ENCODE results near the gene SLC30A1.
"Not testable (repeated sequence)": the region's sequence is repeated elsewhere in the genome, so short reads cannot be mapped to it uniquely, and the experiment has no call there.

Gene SLC30A1

DNA sequence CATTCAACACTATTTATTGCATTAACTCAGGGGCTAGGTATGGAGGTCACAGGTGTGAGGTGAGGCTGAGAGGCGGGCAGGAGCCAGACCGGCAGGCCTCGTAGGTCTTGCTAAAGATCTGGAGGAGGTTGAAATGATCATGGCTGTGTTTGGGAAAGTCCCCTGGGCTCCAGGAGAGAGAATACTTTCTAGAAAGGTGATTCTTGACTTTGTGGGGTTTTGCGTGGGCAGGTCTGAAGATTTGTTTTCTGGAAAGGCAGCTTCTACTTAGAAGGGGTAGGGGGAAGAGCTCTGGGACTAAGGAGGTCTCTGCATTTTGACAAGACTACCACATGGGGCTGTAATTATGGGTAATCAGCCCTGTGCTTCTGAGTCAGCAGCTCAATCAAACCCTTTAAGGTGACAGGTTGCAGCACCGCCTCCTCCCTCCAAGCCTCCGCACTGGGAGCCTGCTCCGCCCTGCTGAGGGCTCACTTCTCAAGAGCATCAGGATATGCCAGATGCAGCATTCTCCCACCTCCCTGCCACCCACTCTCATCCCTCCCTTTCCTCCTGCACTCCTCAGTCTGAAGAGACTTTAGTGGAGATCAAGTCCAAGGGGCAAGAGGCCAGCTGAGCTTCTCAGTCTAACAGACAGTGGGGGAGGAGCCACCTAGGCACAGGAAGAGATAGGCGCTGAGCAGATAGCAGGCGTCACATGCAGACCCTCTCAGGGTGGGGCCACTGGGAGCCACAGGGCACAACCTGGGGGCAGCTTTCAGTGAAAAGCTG, 30.5 kb downstream of the SLC30A1 start:
- no peak for DNase-seq (ENCODE audit: low read depth, low spot score)

DNA sequence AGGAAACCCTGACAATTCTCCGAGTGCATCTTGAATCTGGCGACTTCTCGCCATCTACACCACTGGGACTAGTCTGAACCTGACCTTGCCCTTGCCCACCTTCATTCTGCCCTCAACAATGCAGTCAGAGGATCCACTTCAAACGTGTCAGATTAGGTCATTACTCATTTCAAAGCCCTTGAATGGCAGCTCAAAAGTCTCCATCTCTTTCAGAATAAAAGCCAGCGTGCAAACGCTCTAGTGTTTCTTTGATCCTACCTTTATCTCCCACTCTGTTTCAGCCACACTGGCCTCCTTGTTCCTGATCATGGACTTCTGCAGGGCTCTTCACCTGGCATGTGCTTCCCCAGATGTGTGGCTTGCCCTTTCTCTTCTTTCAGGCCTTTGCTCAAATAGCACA, 31.3 kb downstream of the SLC30A1 start:
- no peak for DNase-seq (ENCODE audit: low read depth, low spot score)

DNA sequence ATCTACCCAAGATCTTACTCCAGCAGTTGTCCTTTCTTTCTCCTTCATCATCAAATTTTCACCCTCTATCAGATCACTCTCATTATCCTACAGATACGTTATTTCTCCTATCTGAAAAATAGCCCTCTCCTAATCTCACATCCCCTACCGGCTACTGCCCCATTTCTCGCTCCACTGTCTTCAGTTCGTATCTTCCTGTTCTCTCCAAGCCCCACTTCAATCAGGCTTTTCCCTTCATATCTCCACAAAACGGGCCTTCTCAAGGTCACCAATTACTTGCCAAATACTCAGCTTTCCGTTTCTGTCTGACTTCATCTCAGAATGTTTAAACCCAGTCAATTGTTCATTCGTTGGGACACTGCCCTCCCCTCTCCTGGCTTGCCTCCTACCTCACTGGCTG, 32.4 kb downstream of the SLC30A1 start:
- no peak for DNase-seq (ENCODE audit: low read depth, low spot score)

DNA sequence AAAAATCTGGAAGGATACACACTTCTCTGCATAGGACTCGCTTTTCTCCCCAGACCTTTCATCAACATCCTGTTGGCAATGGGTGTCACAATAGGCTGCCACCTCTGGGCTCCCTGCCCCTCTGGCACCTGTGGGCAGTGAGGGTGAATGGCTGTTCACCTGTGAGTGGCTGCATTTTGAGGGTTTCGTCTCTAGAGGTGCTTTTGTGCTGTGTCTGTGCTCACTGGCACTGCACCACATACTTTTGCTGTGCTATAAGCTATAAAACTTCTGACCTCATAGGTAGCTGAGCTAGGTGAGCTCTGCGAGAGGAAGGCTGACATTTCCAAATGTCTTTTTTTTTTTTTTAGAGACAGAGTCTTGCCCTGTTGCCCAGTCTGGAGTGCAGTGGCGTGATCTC, 35.9 kb downstream of the SLC30A1 start:
- DNase-seq (ENCODE audit: low read depth, low spot score), result no peak

DNA sequence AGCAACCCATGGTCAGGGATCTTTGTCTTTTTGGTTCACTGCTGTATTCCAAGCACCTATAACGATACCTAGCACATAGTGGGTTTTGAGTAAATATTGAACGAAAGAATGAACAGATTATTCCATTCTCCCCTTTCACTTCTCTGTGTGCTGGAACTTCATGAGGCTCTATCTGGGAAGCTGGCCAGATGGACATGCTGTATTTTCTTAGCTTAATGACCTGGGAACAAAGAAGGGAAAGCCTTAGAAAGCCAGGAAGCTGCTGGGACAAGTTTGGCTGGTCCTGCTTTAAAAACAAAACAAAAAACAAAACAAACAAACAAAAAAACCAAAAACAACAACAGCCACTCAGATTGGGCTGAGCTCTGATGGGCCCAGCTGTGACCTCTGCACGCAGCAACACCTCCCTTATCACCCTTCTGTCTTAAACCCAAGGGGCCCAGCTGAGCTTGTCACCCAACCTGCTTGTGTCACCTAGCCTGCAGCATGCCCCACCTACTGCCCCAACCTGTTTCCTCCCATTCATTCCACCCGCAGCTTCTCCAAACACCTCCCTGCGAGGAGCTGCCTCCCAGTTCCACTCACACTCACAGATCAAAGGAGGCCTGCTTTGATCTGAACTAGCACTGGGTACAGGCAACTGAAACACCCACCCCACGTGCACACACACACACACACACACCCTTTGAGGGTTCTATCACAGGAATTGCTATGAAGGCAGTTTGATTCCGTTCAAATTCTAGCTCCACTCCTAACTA, 37.1 kb downstream of the SLC30A1 start:
- peak; percentile 78 for DNase-seq (ENCODE audit: low read depth, low spot score)

DNA sequence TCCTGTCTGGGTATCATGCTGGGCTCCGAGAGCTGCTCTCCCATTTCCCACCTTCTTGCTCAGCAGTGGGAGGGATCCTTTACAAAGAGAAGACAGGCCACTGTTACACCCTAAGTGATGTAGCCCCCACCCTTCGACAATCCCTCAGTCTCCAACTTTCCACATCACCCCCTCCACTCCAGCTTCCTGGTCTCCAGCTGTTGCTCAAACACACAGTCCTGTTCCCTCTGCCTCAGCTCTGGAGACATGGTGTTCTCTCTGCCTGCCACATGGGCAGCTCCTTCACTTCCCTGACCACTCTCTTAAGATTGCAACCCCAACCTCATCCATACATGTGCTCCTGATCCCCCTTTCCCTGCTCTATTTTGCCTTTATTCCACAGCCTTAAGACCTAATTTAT, 37.7 kb downstream of the SLC30A1 start:
- no peak for DNase-seq (ENCODE audit: low read depth, low spot score)

DNA sequence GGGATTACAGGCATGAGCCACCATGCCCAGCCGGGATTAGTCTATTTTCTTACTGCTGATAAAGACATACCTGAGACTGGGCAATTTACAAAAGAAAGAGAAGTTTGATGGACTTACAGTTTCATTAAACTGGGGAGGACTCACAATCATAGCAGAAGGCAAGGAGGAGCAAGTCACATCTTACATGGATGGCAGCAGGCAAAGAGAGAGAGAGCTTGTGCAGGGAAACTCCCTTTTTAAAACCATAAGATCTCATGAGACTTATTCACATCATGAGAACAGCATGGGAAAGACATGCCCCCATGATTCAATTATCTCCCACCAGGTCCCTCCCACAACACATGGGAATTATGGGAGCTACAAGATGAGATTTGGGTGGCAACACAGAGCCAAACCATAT, 38.1 kb downstream of the SLC30A1 start:
- not testable (repeated sequence) for DNase-seq (ENCODE audit: low read depth, low spot score)

DNA sequence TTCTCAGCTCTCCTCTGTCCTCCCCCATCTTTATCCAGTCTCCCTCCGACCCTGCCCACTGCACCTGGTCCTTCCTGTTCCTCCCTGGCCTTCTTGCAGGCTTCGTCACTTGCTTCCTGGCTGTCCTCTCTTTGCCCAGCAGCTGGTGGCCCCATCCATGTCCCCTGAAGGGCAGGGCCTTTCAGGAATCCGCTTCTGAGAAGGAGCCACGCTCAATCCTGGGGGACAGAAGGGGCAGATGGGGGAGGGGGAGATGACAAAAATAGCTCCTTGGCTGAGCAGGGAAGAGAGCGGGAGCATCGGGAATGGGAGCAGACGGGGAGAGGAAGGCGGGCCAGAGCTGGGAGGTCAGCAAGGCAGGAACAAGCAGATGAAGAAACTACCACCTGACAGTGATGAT, 40.7 kb downstream of the SLC30A1 start:
- DNase-seq (ENCODE audit: low read depth, low spot score), result no peak

DNA sequence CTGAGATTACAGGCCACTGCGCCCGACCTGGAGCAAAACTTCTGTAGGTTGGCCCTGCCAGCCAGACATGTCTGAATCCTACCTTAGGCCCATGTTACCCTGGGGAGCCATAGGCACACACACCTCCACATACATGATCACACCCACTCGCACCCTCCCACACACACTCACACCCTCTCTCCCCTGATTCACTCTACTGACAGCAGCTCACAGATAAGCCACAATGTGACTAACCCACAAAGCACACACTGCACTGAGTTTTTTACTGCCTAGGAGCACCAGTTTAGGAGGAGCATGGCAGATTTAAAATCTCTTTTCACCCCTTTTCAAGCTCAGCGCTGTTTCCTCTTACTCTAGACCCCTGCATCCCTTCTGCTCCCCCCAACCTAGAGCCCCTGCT, 41.7 kb downstream of the SLC30A1 start:
- no peak for DNase-seq (ENCODE audit: low read depth, low spot score)

DNA sequence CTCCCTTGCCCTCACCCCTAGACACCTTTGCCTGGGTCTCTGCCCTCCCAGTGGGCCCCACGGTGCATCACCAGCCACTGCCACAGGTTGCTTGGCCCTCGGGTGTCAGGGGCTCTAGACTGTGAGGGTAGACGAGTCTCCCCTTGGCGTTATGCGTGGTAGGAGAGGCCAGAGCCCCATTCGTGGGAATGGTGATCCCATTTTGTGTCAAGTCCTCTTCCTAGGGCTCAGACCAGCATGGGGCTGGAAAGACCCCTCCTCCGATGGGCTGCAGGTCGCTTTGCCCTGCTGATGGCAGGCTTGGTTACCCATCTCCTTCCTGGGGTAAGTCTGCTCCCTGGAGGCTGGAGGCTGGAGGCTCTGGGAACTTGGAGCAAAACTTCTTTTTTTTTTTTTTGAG, 42.4 kb downstream of the SLC30A1 start:
- no peak for DNase-seq (ENCODE audit: low read depth, low spot score)

DNA sequence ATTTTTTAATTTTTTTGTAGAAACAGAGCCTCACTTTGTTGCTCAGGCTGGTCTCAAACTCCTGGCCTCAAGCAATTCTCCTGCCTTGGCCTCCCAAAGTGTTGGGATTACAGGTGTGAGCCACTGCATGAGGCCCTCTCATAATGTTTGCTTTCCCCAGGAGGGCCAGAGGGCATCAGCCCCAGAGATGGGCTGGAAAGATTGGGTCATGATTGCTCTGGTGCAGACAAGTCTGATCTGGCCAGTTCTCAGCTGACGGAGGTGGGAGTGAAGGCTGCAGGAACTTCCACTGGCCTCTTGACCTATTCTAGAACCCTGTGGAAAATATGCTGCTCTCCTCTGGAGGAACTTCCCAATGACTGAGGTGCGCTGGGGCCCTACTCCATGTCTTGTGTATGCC, 43.6 kb downstream of the SLC30A1 start:
- no peak for DNase-seq (ENCODE audit: low read depth, low spot score)

DNA sequence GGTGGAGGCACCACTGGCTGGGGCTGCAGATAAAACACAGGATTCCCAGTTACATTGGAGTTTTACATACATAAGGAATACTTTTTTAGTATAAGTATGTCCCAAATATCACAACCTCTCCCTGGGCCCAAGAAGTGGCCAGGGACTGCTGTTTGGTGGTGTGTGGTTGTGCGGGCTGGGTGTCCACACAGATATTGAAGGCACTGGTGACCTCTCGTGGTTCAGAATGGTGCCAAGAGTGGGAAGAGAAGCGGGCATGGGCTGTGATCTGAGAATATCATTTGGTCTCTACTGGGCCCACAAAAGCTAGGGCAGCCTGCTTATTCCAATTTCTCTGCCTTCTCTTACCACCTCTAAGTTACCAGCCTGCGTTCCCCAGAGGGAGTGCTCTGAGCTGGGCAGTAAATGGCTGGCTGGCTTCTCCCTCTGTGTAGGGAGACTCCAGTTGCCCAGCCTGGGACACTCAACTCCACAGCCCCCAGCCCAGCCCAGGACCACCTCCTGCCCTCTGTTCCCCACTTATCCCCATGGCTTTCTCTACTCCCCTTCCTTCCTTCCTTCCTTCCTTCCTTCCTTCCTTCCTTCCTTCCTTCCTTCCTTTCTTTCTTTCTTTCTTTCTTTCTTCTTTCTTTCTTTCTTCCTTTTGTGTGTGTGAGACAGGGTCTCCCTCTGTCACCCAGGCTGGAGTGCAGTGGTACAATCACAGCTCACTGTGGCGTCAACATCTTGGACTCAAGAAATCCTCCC, 44.2 kb downstream of the SLC30A1 start:
- no peak for DNase-seq (ENCODE audit: low read depth, low spot score)

DNA sequence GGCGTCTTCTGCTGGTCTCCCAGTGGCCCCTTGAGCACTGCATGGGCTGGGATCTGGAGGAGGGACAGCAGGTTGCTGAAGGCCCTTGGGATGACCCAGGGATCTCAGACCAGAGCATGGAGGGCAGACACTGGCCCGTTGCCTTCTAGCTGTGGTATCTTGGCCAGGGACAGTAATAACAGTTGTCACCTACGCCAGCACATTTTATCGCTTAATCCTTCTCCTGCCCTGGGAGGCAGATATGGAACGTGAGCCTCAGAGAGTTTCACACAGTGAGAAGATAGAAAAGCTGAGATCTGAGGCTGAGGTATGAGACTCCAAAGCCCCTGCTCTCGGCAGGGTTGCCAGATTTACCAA, 46.9 kb downstream of the SLC30A1 start:
- no peak for DNase-seq (ENCODE audit: low read depth, low spot score)

DNA sequence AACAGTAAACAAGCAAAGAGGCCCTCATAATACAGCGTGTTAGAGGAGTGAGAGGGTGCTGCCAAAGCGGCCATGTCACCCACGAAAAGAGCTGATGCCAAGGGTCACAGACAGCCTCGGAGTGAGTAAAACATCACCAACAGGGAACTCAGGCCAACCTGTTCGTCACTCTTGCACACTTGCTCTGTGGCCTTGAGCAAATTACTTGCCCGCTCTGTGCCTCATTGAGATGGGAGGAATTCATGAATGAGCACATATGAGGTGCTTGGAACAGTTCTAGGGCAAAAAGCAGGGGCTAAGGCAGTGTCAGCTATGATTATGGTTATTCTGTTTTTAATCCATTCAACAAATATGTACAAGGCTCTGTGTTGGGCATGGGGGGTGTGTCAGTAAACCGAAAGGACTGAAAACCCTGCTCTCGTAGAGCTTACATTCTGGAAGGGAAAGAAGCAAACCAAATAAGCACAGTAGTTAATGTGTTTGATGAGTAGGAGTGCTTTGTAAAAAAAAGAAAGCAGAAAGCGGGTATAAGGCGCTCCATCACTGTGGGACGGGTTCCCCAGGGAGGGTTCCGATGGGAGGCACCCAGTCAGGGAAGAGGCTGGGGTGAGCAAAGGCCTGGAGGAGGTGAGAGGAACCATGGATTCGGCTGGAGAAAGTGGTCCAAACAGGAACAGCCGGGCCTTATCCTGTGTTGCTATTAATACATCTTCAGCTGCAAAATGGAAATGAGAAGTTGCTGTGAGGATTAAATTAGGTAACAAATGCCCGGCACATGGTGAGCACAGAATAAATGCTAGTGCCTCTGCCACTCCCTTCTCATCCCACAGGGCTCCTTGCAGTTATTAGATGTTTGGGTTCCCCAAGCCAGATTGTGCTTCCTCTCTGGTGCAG, 47.5 kb downstream of the SLC30A1 start:
- no peak for DNase-seq (ENCODE audit: low read depth, low spot score)

DNA sequence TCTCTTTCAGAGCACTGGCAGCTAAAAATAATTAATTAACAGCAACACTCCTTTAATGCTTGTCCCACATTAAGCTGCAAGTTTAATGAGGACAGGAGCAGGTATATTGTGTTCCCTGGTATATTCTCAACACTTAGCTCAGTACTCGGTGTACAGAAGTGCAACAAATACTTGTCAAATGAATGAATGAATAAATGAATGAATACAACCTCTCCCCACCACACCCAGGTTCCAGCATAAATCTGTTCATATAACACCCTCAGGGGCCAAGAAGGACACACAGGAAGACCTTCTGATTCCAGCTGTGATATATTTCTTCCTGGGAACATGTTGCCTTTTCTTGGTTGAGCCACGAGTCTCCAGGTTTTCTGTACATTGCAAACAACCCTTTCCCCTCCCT, 48.9 kb downstream of the SLC30A1 start:
- no peak for DNase-seq (ENCODE audit: low read depth, low spot score)

DNA sequence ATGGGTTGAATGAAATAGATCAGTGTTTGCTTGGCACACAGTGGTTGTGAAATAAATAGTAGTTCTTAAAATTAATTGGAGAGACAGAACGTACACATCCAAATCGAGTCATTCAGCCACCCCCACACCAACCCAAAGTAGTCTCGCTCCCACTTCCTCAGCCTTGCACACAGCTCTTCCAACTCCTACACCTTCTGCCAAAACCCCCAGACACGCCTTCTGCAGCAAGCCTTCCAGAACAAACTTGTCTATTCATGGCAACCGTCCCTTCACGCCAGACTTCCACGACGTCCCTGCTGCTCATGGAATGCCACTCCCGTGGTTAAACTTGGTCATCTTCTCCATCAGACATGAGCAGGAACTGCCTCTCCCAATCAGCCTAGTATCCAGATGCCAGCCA, 49.5 kb downstream of the SLC30A1 start:
- DNase-seq (ENCODE audit: low read depth, low spot score), result no peak

DNA sequence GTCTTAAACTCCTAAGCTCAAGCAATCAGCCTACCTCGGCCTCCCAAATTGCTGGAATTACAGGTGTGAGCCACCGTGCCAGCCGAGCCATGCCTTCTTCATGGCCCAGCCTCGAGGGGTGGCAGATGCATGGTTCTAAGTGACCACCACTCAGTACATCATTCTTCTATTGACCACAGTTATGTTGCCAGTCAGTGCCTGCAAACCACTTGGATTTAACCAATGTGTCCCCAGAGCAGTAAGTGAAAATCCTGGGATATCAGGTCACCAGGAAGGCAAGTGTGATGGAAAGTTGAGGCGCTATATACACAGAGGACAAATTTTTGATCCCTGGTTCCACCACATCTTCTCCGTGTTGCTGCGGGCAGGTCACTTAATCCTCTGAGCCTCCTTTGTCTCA, 50.0 kb downstream of the SLC30A1 start:
- DNase-seq (ENCODE audit: low read depth, low spot score), result no peak

DNA sequence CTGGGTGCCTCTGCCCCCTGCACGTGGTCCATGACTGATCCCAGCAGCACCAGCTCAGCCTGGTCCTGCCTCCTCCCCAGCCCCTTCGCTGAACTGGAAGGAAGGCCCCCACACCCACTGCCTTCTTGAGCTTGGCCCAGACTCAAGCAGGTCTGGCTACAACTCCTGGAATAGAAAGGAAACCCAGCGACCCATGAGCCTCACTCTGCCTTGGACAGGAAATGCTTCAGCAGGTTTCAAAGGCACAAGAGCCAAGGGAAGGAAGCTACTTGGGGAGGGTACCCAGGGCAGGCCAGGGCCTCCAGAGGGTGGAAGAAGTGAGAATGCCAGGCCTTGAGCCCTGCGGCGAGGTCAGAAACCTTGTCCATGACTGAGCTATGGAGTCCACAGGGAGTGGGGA, 51.1 kb downstream of the SLC30A1 start:
- DNase-seq (ENCODE audit: low read depth, low spot score), result no peak

DNA sequence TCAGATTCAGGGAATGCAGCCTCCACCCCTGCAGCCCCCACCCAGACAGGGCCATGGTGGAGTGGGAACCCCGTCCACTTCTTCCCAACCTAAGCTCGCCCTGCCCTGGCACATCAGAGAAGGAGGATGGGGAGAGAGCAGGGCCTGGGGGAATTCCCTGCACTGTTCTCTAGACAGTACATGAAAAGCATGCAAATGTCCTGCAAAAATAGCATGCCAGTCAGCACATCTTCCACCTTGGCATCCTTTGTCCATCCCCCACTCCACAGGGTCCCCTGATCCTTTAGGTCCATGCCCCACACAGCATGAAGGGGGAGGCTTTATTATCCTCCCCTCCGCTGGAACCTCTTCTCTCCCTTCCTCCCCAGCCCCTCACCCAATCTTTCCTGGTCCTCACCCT, 52.0 kb downstream of the SLC30A1 start:
- DNase-seq (ENCODE audit: low read depth, low spot score), result no peak

DNA sequence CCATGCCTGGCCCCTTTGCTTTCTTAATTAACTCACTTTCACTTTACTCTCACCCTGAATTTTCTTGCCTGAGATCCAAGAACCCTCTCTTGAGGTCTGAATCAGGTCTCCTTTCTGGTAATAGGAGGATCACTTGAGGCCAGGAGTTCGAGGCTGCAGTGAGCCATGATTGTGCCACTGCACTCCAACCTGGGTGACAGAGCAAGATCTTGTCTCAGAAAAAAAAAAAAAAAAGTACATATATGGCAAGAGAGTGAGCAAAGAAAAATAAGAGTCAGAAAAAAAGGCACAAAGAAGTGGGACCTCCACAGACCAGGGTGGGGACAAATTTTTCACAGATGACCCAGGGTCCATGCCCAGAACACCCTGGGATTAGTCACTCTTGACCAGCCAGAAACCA, 52.9 kb downstream of the SLC30A1 start:
- no peak for DNase-seq (ENCODE audit: low read depth, low spot score)

DNA sequence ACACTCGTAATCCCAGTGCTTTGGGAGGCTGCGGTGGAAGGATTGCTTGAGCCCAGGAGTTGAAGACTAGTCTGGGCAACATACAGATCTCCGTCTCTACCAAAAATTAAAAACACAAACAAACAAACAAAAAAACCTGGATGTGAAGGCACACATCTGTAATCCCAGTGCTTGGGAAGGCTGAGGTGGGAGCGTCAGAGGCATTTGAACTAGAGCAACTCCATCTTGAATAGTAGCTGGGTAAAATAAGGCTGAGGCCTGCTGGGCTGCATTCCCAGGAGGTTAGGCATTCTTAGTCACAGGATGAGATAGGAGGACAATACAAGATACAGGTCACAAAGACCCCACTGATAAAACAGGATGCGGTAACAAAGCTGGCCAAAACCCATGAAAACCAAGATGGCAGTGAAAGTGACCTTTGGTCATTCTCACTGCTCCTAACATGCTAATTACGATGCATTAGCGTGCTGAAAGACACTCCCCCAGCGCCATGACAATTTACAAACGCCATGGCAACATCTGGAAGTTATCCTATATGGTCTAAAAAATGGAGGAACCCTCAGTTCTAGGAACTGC, 53.8 kb downstream of the SLC30A1 start:
- DNase-seq (ENCODE audit: low read depth, low spot score), result no peak

Data from astrocyte of the hippocampus (primary cell).